Left hindlimb (tissue), 1 donor: ENCODE results near the gene NASP.
"Not testable (repeated sequence)": the region's sequence is repeated elsewhere in the genome, so short reads cannot be mapped to it uniquely, and the experiment has no call there.

Experiments used
- DNase-seq: peaks from one replicate; pipeline ENCODE4 v3.0.0-alpha.2; 2018

NASP gene

DNA sequence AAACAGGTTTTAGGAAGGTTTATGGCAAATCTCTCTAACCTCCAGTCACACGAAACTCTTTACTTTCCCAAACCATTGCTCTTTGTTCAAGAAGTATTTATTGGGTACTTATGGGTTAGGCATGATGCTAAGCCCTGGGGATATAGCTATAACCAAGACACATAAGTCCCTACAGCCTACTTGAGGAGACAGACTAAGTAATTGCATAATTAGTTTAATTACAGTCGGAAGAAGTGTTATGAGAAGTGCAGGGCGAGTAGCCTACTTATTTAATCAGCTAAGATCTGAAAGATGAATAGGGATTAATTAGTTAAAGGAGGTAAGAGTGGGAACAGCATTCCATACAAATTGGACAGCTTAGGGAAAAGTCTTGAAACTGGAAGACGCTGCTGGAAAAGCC is 13.2 kb upstream of the NASP start:
- DNase-seq, result no peak

DNA sequence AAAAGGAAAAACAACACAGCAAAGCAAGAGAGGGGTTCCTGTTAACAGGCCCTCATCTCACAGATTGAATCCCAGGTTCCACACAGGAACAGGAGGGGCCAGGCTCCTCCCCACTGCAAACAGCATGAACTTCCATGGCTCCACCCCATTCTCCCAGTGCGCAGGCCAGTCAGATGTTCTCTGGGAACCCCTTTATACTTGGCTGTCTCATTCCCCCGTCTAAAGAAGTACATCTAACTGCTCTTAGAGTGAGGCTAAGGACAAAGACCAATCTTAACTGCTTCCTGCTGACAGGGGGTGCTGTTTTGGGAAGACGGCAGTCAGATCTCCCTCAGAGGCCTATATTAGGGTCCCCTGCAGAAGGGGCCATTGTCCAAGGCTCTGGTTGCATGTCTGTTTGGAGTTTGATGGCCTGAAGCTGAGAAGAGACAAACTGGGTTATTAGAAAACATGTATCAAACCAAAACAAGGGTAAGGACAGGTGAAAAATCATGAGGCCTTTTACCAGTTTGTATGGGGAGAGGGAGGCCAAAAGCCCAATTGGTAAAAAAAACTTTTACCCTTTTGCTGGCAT is 10.5 kb upstream of the NASP start:
- DNase-seq, result no peak

DNA sequence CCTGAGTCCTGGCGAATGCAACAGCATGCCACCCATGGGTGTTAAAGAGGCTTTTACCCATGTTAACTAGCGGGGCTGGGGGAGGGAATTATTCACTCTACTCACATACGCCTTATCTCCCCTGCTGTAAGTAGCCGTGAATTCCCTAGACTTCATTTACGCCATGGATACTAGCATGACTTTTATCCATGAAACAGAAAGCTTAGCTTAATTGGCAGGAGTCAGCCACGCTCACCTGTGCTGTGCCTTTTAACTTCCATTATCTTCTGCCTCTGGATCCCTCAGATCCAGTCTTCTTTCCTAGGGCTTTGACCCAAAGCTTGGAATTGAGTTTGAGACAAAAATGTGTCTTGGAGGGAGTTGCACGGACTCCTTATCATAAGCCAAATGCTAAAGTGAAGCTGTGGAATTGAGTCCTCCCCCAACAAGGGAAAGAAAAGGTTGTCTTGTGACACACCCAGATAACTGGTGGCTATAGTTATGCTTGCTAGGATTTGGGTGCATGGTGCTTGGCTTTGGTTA is 9.7 kb upstream of the NASP start:
- no peak for DNase-seq

DNA sequence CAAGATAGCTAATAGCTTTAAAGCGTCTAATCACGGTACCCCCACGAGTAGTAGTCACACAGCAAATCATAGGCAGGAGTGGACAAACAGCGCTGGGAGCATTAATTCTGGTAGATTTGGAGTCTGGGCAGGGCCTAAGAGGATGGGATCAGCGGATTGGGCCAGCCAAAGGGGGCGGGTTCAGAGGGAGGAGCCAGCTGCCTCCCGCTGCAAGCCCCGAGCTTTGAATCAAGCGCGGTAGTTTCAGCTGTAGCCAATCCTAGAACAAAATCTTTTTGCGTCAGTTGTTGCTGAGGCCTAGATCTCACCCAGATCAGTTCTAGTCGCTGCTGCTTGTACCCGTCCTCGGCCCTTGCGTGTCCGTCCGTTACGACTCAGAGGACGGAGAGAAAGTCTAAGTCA is 576 bp upstream of the NASP start:
- DNase-seq, result peak; percentile 96

DNA sequence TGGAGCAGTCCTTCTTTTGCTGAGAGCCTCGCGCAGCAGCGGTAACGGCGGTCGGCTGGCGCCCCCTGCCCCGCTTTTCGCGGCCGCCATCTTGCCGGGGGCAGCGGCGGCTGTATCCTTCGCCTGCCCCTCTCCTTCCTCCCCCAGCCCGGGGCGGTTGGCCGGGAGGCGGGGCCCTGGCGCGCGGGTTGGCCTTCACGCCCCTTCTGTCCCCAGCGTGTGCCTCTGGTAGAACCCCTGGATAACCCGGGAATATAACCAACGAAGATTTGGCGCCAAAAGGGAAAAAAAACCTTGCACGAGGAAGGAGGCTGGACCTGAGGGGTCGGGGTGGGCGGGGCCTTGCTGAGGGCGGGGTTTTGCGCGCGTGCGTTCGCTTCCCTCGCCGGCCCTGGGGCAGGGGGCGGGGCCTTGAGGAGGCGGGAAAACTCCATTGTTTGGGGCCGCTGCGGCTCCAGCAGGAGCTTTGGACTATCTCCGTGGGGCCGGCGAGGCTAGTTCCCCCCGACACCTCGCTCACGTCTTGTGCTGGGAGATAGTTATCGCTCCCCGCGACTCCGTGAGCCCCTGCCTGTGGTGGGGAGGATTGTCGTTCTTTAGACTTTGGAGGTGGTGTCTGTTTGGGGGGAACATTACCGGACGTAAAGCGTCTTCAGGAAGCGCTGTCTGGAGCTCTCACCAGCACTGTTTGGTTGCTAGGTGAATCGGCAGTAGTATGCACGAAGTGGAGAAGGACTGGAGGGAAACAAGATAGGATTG is 689 bp downstream of the NASP start:
- peak; percentile 95 for DNase-seq

DNA sequence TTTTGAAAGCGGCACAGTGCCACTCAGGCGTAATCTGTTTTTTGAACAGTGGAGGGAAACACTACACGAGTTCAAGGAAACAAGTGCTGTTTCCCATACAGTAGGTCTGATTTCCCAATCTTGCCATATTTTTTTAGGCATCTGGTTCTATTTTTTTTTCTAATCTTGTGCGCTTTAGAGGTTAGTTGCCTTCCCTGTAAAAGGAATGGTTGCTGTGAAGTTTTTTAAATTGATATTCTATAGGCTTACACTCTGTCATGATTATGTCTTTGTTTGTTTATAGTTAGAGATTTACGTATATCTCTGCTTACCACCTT is 1.2 kb downstream of the NASP start:
- DNase-seq, result no peak

DNA sequence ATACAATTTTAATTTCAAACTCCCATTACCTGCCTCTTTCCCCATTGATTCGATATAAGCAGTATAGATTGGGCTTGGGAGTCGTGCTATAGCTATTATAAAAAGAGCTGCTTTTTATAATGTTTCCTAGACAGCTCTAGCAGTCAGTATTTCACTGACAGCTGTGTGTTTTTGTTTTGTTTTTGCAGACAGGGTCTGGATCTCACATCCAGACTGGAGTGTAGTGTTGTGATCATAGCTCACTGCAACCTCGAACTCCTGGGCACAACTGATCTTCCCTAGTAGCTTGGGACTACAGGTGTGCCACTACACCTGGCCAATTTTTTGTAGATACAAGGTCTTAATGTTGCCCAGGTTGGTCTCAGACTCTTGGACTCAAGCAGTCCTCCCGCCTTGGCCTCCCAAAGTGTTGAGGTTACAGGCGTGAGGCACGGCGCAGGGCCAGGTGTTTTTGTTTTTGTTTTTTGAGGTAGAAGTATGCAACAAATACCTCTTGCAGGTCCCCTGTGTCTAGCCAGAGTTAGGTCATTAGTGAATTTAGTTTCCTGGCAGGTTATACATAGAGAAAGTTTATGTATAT is 1.7 kb downstream of the NASP start:
- DNase-seq, result no peak

DNA sequence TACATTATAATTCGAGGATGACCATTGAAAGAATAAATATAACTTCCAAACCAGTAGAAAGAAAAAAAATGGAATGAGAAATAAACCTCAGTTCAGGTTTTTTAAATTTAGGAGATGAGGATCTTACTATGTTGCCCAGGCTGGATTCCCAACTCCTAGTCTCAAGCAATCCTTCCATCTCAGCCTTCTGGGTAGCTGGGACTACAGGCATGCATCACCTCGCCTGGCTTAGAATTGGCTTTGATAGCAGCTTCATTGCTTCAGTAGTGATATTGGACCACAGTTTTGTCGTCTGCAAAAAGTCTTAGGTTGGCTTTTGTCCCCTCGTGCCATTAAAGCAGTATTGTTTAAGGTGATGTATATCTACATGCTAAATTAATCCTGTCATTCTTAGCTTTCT is 2.9 kb downstream of the NASP start:
- DNase-seq, result no peak

DNA sequence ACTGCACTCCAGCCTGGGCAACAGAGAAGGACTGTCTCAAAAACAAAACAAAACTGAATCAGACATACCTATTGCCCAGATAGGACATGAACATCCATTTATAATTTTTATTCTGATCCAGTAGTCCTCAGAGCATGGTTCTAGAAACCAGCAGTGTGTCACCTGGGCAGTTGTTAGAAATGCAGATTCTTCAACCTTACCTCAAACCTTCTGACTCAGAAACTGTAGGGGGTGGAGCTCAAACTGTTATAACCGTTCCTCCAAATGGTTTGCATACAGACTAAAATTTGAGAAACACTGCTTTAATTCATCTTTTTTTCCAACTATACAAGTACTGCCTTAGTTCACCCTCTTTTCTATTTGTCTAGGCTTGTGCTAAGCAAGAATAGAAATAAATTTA is 6.0 kb downstream of the NASP start:
- no peak for DNase-seq

DNA sequence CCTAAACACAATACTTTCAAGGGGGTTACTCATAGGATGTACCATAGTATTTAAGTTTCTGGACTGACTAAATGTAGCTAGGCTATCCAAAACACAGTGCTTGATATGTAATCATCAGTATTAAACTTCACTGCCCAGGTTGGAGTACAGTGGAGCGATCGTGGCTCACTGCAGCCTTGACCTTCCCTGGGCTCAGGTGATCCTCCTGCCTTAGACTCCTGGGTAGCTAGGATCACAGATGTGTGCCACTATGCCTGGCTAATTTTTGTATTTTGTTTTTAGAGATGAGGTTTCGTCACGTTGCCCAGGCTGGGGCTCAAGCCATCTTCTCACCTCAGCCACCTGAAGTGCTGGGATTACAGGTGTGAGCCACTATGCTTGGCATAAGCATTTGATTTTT is 10.6 kb downstream of the NASP start:
- no peak for DNase-seq

DNA sequence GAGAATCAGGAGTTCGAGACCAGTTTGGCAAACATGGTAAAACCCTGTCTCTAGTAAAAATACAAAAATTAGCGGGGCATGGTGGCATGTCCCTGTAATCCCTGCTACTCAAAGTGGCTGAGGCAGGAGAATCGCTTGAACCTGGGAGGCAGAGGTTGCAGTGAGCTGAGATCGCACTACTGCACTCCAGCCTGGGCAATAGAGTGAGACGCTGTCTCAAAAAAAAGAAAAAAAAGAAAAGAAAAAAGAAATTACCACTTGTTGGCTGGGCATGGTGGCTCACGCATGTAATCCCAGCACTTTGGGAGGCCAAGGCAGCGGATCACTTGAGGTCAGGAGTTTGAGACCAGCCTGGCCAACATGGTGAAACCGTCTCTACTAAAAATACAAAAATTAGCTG is 12.9 kb downstream of the NASP start:
- DNase-seq, result not testable (repeated sequence)

DNA sequence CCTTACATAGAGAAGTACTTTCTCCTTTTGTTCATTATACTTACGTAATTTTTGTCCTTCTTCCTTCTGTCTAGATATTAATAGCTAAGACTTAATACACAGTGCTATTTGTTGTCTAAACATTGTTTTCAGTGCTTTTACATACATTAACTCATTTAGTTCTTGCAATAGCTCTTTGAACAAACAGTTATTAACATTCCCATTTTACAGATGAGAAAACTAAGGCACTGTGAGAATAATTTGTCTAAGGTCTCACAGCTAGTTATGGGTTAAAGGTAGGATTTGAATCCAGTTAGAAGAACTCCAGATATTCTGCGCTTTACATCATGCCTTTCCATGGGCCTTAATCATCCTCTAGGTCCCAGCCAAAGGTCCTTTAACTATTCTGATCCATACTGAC is 20.4 kb downstream of the NASP start:
- DNase-seq, result no peak

DNA sequence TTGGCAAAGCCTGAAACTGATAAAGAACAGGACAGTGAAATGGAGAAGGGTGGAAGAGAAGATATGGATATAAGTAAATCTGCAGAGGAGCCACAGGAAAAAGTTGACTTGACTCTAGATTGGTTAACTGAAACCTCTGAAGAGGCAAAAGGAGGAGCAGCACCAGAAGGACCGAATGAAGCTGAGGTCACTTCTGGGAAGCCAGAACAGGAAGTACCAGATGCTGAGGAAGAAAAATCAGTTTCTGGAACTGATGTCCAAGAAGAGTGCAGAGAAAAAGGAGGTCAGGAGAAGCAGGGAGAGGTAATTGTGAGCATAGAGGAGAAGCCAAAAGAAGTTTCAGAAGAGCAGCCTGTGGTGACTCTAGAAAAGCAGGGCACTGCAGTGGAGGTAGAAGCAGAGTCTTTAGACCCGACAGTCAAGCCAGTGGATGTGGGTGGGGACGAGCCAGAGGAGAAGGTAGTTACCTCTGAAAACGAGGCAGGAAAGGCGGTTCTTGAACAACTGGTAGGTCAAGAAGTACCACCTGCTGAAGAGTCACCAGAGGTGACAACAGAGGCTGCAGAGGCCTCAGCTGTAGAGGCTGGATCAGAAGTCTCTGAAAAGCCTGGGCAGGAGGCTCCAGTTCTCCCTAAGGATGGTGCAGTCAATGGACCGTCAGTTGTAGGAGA is 23.7 kb downstream of the NASP start:
- no peak for DNase-seq

DNA sequence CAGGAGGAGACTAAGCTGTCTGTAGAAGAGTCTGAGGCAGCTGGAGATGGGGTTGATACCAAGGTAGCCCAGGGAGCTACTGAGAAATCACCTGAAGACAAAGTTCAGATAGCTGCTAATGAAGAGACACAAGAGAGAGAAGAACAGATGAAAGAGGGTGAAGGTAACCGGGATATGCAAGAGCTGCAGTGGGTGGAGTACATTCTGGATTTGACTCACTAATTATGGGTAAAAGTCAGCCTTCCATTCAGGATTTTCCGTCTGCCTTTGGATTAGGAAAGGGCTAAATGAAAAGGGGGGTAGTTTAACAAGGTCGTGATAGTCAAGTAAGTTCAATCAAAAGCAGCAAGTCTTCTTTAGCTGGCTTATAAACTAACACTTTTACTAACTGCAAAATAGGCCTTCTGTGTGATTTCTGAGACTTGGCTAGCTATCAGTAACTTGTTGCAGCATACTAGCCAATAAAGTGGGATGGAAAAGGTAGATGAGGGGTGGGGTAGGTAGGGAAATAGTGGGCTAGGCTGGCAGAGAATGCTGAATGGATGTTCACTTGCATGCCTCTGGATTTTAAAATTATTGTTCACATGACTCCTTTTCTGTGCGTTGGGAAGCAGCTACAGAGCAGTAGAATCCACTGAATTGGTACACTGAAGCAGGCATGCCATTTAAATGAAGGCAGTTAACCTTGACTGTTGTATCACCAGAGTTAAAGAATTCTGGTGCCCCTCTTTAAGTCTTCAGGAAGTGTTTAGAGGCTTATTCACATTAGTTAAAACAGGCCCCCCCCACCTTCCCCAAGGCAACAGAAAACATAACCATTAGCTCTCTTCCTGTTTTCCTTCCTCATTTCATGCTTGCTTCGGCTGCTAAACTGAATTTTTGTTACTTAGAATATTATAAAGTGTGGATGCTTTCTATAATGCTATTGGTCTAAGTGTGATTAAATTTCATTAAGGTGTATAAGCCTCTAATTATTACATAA is 24.6 kb downstream of the NASP start:
- DNase-seq, result no peak

DNA sequence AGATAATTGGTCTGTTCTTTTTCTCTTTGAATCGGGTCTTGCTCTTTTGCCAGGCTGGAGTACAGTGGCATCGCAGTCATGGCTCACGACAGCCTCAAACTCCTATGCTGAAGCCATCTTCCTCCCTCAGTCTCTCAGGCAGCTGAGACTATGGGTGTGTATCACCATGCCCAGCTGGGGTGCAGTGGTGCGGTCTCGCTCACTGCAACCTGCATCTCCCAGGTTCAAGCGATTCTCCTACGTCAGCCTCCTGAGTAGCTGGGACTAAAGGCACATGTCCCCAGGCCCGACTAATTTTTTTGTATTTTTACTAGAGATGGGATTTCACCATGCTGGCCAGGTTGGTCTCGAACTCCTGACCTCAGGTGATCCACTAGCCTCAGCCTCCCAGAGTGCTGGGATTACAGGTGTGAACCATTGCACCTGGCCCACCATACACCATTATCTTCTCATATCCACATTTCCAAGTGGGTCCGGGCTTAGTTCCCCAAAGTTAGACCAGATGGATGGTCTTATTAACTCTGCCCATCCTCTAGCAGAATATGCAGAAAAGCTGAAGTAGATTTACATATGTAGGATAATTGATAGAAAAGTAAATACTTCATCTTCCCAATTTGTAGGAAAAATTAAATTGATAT is 26.9 kb downstream of the NASP start:
- DNase-seq, result no peak

DNA sequence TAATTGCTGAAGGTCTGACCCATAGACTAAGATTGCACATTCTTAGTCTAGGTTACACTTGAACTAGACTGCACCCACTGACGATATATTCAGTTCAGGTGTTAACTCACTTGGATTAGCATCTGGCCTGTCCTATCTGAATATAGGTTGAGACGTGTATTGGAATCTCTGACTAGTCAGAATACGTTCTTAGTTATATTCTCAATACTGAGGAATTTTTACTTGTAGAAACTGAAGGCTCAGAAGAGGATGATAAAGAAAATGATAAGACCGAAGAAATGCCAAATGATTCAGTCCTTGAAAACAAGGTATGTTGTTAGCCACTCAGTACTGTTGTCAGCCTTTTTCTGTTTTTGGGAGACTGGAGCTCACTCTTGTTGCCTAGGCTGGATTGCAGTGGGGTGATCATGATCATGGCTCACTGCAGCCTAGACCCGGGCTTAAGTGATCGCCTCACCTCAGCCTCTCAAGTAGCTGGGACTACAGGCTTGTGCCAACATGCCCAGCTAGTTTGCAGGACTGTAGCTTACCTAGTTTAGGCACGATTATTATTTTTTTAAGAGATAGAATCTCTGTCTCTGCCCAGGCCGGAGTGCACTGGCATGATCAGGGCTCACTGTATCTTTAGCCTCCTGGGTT is 29.2 kb downstream of the NASP start:
- DNase-seq, result no peak

DNA sequence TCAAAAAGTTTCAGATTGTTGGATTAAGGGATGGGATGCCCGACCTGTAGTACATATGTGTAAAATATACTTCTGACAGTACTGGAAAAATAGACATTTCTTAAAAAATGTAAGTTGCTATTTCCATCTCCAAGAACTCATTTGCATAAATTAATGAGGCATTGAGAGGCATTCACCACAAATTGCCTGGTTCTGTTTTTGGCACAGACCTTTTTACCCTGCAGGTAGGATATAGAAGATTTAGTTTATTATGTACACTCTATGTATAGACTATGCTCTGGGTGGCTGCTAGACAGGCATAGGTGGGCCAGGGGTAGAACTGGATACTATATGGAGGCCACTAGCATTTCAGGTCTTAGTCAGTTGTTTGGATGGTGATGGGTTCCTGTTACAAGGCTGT is 32.0 kb downstream of the NASP start:
- no peak for DNase-seq

DNA sequence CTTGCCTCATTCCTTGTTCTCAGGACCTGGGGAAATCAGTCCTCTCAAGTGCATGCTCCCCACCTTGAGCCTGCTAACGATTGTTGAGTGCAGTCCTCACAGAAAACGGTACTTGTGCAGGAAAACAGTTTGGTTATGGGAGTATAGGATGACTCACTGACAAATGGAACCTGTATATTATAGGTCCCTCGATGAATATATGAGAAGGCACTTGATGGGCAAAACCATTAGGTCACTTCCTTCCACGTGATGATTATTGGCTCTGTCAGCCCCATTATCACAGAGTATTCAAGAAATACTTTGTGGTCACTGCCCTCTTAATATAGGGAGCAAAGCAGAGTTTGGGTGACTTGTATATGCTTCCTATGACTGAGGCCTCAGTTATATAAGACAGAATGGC is 33.8 kb downstream of the NASP start:
- DNase-seq, result no peak

DNA sequence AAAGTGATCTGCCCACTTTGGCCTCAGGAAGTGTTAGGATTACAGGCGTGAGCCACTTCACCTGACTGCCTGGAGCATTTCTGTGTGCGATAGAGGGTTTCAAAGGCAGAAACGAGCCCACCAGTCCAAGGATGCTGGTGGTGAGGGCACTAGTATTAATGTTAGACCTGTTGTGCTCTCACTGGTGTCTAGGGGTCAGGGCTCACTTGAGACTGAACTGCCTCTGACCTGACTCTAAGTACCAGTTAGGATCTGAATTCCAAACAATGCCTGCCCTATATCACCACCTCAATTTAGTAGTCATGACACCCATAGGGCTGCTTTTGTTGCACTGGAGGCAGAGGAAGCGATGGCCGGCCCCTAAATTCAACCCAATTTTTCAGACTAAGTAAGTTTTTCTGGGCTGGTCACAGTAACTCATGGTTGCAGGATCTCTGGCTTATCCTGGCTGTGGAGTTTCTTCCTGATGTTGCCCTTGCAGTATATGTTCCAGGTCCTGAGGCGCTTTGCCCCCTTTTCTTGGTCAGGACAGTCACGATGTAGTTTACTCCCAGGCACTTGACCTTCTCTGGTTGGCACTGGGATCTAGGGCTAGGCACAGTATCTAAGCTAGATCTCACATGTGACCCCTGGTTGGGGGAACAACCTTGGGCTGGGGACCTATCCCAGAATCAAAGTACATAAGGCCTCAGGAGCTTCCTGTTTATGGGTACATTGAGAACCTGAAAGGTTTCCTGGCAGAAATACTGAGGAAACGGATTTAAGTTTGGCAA is 35.5 kb downstream of the NASP start:
- no peak for DNase-seq

DNA sequence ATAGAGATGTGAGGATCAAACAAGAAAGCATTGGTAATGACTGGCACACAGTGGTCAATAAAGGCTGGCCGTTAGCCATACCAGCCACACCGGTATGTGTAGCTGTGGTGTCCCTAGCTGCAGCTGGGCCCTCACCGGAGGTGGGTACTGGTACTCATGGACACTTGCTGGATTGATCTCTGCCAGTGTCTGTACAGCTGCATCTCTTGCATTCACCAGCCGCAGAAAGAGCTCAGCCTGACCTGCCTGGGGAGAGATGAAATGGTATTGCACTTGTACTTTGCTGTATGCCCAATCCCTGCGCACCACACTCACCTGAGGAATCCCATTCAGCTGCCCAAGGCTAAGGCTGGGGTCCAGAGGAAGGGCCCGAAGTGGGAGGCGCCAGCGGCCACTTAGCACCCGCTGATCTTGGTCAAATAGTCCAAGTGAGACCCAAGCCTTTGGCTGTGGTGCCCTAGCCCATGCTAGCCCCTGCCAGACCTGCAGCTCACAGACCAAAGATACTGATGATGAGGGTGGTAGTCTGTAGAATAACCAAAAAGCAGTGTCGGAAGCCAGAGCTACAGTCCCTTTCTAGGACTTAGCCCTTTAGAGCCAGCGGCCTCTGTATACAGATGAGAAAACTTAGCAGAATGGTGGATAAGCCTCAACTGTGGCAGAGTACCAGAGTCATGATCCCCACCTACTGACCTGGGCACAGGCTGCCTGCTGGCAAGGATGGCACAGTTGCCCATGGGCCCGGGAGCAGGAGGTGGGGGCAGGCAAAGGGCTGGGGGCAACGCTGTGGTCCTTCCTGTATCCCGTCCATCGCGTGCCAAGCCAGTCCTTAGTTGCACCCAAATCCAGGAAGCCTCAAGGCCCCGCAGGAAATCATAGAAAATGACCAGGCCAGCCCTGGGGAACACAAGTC is 37.0 kb downstream of the NASP start:
- no peak for DNase-seq
